ENCODE measurements around the gene MKI67. TPM values are rescaled to one million over a fixed set of nuclear protein-coding genes. Genes with fewer than 3 reads are reported as not detected.

The MKI67 gene
- total RNA-seq, 3 donors from 2014 or later (not counting 1 experiment from before 2014, with no cell fraction given), result 5.3 to 10.0 (median 6.8) TPM

DNA sequence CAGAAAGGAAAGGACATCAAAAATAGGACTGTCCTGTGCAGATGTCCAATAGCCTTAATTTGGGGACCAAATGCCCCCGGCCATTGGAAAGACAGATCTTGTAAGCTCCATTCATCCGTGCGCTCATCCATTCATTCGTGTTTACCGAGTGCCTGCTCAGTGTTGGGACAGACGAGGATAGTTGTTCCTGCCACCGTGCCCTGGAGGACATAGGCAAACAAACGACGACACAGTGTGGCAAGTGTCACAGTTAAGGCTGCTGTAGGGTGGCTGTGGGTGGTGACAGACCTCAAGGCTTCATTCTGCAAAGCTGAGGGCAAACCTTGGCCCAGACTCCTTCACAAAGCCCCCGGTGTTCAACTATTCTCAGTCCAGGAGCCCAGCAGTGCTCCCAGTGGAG is 27.6 kb downstream of the MKI67 start:
- Histone ChIP-seq H3K9me3 (ENCODE audit: control insufficient read depth, insufficient read depth, low read length) (no peaks in the 10 kb centered on the region), H3K4me3 (ENCODE audit: low read length) (no peak overlapping the region), H3K27ac (ENCODE audit: low read length) (no peak overlapping the region), H3K27me3 (ENCODE audit: control insufficient read depth, insufficient read depth, low read length) (no peaks in the 10 kb centered on the region), H3K36me3 (ENCODE audit: control insufficient read depth, insufficient read depth, low read length) (no peaks in the 10 kb centered on the region), H3K4me1 (ENCODE audit: control insufficient read depth, insufficient read depth, low read length) (peaks cover 51% of the 10 kb centered on the region)
- Mint-ChIP-seq H3K4me3 (no peak overlapping the region), H3K36me3 (no peaks in the 10 kb centered on the region), H3K4me1 (peaks cover 52 to 53% of the 10 kb centered on the region in 2 donors), H3K9me3 (no peaks in the 10 kb centered on the region), H3K27ac (no peak overlapping the region), H3K27me3 (ENCODE audit: low read depth in 2 of 2) (peaks cover 6 to 13% of the 10 kb centered on the region in 2 donors)
- DNase-seq (no peak), ATAC-seq (no peak)
- TF ChIP-seq, protein P1, sequence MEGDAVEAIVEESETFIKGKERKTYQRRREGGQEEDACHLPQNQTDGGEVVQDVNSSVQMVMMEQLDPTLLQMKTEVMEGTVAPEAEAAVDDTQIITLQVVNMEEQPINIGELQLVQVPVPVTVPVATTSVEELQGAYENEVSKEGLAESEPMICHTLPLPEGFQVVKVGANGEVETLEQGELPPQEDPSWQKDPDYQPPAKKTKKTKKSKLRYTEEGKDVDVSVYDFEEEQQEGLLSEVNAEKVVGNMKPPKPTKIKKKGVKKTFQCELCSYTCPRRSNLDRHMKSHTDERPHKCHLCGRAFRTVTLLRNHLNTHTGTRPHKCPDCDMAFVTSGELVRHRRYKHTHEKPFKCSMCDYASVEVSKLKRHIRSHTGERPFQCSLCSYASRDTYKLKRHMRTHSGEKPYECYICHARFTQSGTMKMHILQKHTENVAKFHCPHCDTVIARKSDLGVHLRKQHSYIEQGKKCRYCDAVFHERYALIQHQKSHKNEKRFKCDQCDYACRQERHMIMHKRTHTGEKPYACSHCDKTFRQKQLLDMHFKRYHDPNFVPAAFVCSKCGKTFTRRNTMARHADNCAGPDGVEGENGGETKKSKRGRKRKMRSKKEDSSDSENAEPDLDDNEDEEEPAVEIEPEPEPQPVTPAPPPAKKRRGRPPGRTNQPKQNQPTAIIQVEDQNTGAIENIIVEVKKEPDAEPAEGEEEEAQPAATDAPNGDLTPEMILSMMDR (IDR thresholded peaks at IDR 0.05), result no peak
- 76% methylated on average over 10 of the region's 10 CpGs for WGBS (ENCODE audit: insufficient coverage)
- intact Hi-C loops (cut with micrococcal nuclease), result loop anchor here (5.0 kb wide), 1 partner anchor 49 kb away; no protein-coding TSS in a partner anchor

DNA sequence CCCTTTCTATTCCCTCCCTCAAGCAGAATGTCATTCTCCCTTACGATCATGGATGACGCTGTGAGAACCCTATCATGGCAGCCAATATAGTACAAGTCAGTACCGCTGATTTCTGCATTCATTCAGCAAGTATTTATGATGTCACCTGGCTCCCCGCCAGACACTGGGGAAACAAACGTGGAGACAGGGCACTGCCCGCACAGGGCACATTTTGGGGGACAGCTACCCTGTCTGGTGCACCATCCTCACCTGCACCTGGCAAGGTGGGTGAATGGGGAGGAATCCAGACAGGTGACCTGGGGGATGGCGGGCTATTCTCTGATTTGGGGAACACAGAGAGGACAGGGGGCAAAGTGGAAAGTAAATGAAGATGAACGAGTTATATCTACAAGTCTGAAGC is 28.4 kb downstream of the MKI67 start:
- Histone ChIP-seq H3K27ac (ENCODE audit: low read length) (no peak overlapping the region), H3K4me3 (ENCODE audit: low read length) (no peak overlapping the region), H3K4me1 (ENCODE audit: control insufficient read depth, insufficient read depth, low read length) (peaks cover 43% of the 10 kb centered on the region), H3K36me3 (ENCODE audit: control insufficient read depth, insufficient read depth, low read length) (no peaks in the 10 kb centered on the region), H3K9me3 (ENCODE audit: control insufficient read depth, insufficient read depth, low read length) (no peaks in the 10 kb centered on the region), H3K27me3 (ENCODE audit: control insufficient read depth, insufficient read depth, low read length) (no peaks in the 10 kb centered on the region)
- Mint-ChIP-seq H3K9me3 (no peaks in the 10 kb centered on the region), H3K36me3 (no peaks in the 10 kb centered on the region), H3K27ac (peak overlapping the region; percentile 34 to 36), H3K4me1 (peaks cover 44 to 52% of the 10 kb centered on the region in 2 donors), H3K27me3 (ENCODE audit: low read depth in 2 of 2) (peaks cover 6 to 7% of the 10 kb centered on the region in 2 donors), H3K4me3 (no peak overlapping the region)
- intact Hi-C loops (cut with micrococcal nuclease), result loop anchor here (5.0 kb wide), 1 partner anchor 50 kb away; no protein-coding TSS in a partner anchor
- 90% methylated on average over 8 of the region's 8 CpGs for WGBS (ENCODE audit: insufficient coverage)
- ATAC-seq (no peak), DNase-seq (no peak)
- TF ChIP-seq, protein P1 (IDR thresholded peaks at IDR 0.05), result no peak

DNA sequence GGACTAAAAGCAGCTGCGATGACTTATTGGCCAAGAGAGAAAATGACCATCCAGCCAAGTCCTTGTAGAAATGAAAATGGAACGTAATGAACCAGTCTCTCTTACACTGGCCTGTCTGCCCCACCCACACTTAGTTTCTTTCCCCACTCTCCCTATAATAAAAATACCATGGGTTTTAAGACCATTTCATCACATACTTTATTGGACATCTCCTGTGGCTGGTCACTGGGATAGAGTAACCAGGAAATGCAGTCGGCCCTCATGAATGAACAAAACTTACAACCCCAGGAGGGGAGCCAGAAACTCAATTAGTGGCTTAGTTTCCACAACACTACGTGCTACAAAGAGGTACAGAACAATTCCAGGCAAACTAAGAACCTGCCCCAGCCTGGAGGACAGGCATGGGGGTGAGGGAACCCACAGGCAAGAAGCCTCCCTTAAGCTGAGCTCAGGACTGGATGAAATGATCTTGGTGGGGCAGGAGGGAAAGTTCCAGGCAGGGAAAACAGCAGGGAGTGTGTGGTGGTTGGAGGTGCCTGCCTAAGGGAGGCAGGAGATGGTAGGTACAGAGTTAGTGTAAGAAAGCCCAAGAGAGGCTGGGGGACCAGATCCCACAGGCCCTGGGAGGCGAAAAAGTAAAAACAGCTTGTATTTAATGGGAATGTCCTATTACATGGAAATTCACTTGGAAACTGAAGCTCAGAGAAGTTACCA is 29.6 kb downstream of the MKI67 start:
- ATAC-seq, result no peak
- Histone ChIP-seq H3K9me3 (ENCODE audit: control insufficient read depth, insufficient read depth, low read length) (no peaks in the 10 kb centered on the region), H3K4me1 (ENCODE audit: control insufficient read depth, insufficient read depth, low read length) (peaks cover 39% of the 10 kb centered on the region), H3K36me3 (ENCODE audit: control insufficient read depth, insufficient read depth, low read length) (no peaks in the 10 kb centered on the region), H3K4me3 (ENCODE audit: low read length) (no peak overlapping the region), H3K27me3 (ENCODE audit: control insufficient read depth, insufficient read depth, low read length) (no peaks in the 10 kb centered on the region), H3K27ac (ENCODE audit: low read length) (peak overlapping the region; percentile 75)
- Mint-ChIP-seq H3K9me3 (no peaks in the 10 kb centered on the region), H3K27me3 (ENCODE audit: low read depth in 2 of 2) (peaks cover 4 to 6% of the 10 kb centered on the region in 2 donors), H3K4me1 (peaks cover 41 to 52% of the 10 kb centered on the region in 2 donors), H3K27ac (peak overlapping the region; percentile 85 to 90), H3K4me3 (peak overlapping the region; percentile 87), H3K36me3 (no peaks in the 10 kb centered on the region)
- intact Hi-C loops (cut with micrococcal nuclease), result loop anchor here (5.0 kb wide), 1 partner anchor 51 kb away; no protein-coding TSS in a partner anchor
- DNase-seq, result no peak
- TF ChIP-seq, protein P1 (IDR thresholded peaks at IDR 0.05), result no peak
- 84% methylated on average over 5 of the region's 5 CpGs for WGBS (ENCODE audit: insufficient coverage)
